ENCODE data around the gene SLC39A11. TPM values are rescaled to one million over a fixed set of nuclear protein-coding genes. Genes with fewer than 3 reads are reported as not detected.

SLC39A11 gene
- total RNA-seq, 1 experiment from 2014 or later, result 15.8 TPM

DNA sequence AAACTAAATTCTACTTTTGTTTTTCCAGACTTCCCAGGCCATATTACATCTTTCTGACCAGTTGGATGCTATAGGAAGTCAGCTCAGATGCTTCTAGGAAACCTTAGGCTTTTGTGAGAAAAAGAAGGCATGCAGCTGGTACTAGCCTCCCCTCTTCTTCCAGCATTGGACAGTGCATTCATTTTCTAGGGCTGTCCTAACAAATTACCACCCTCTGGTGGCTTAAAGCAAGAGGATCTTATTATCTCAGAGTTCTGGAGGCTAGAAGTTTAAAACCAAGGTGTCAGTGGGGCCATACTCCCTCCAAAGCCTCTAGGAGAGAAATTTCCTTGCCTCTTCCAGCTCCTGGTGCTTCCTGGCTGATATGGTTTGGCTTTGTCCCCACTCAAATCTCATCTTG is 467.8 kb downstream of the SLC39A11 start:
- Mint-ChIP-seq H3K9me3 (ENCODE audit: unreplicated experiment) (no peaks in the 10 kb centered on the region), H3K4me3 (ENCODE audit: unreplicated experiment) (no peak overlapping the region), H3K36me3 (ENCODE audit: insufficient read depth, unreplicated experiment) (no peaks in the 10 kb centered on the region), H3K27me3 (ENCODE audit: insufficient read depth, unreplicated experiment) (no peaks in the 10 kb centered on the region), H3K27ac (ENCODE audit: low read depth, unreplicated experiment) (no peak overlapping the region), H3K4me1 (ENCODE audit: insufficient read depth, unreplicated experiment) (peaks cover 11% of the 10 kb centered on the region)
- BruUV-seq (replicated peaks), result no TSS peak
- TF ChIP-seq CTCF (IDR thresholded peaks at IDR 0.05; ENCODE audit: unreplicated experiment), result no peak
- POLR2A ChIA-PET, result interaction anchor here (1.0 to 1.2 kb wide), 2 partner anchors 10 to 66 kb away, joined by 3 to 6 read pairs; no protein-coding TSS in a partner anchor
- CTCF ChIA-PET, result interaction anchor here (0.9 kb wide), 1 partner anchor 65 kb away, joined by 3 read pairs; no protein-coding TSS in a partner anchor
- intact Hi-C loops (cut with micrococcal nuclease), result no loop called here
- DNase-seq (ENCODE audit: unreplicated experiment), result no peak

DNA sequence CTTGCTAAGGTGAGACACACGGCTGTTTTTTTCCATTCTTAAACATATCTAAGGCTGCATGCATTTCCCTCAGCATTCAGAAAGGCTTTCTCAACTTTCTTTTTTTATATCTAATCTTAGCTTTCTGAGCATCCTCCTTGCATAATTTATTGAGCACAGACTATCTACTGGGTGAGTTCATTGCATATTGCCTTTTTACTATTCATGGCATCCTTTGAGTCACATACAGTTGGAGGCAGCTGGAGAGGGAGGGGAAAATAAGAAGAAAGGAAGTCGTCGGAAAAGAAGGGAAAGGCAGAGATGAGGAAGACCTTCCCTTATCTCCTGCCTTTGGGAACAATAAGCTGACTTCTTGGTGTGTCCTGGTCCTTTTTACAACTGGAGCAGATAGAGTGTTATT is 468.3 kb downstream of the SLC39A11 start:
- no peak for TF ChIP-seq CTCF (IDR thresholded peaks at IDR 0.05; ENCODE audit: unreplicated experiment)
- BruUV-seq (replicated peaks), result no TSS peak
- ChIA-PET CTCF (interaction anchor here (0.9 kb wide), 1 partner anchor 65 kb away, joined by 3 read pairs; no protein-coding TSS in a partner anchor), POLR2A (interaction anchor here (0.7 to 1.2 kb wide), 4 partner anchors 10 to 66 kb away, joined by 3 to 6 read pairs (median 3); no protein-coding TSS in a partner anchor)
- H3K27me3 Mint-ChIP-seq (ENCODE audit: insufficient read depth, unreplicated experiment), result no peaks in the 10 kb centered on the region
- no peaks in the 10 kb centered on the region for H3K9me3 Mint-ChIP-seq (ENCODE audit: unreplicated experiment)
- H3K36me3 Mint-ChIP-seq (ENCODE audit: insufficient read depth, unreplicated experiment), result no peaks in the 10 kb centered on the region
- H3K27ac Mint-ChIP-seq (ENCODE audit: low read depth, unreplicated experiment), result no peak overlapping the region
- no peak overlapping the region for H3K4me3 Mint-ChIP-seq (ENCODE audit: unreplicated experiment)
- peaks cover 11% of the 10 kb centered on the region for H3K4me1 Mint-ChIP-seq (ENCODE audit: insufficient read depth, unreplicated experiment)
- no peak for DNase-seq (ENCODE audit: unreplicated experiment)
- intact Hi-C loops (cut with micrococcal nuclease), result no loop called here

DNA sequence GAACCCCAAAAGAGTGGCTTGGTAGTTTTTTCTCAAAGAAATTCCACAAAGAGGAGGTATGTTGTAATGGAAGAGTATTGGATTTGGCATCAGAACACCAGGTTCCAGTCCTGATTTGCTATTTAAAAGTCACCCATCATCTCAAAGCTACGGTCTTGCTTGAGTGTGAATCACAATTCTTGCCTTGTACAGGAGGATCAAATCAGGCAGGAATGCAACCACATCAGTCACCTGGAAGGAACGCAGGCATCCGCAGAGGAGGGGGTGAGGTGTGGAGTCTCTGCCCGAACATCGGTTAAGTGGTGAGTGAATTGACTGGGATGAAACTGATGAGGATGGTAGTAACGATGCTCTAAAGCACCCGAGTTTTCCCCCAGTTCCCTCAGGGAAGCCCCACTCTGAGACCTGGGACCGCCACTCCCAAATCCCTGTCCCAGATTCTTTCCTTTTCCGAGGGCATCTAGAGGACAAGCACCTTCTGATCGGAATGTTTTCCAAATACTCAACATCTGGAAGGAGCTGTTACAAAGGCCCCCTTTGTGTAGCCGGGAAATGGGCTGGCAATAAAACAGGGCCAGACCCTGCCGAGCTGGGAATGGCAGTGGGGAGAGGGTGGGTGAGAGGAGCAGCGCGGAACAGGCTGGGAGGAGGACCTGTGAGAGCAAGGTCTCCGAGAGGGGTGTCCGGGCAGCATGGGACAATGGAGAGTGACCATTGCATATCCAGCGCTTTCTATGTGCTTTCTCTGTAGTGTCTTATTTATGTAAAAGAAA is 469.6 kb downstream of the SLC39A11 start:
- CTCF ChIA-PET, result interaction anchor here (0.6 to 0.9 kb wide), 2 partner anchors 66 to 416 kb away, joined by 3 to 5 read pairs; no protein-coding TSS in a partner anchor
- Mint-ChIP-seq H3K4me1 (ENCODE audit: insufficient read depth, unreplicated experiment) (peaks cover 11% of the 10 kb centered on the region), H3K9me3 (ENCODE audit: unreplicated experiment) (no peaks in the 10 kb centered on the region), H3K27me3 (ENCODE audit: insufficient read depth, unreplicated experiment) (no peaks in the 10 kb centered on the region), H3K36me3 (ENCODE audit: insufficient read depth, unreplicated experiment) (no peaks in the 10 kb centered on the region), H3K4me3 (ENCODE audit: unreplicated experiment) (no peak overlapping the region), H3K27ac (ENCODE audit: low read depth, unreplicated experiment) (no peak overlapping the region)
- intact Hi-C loops (cut with micrococcal nuclease), result no loop called here
- TF ChIP-seq CTCF (IDR thresholded peaks at IDR 0.05; ENCODE audit: unreplicated experiment), result no peak
- peak; percentile 25 for DNase-seq (ENCODE audit: unreplicated experiment)
- POLR2A ChIA-PET, result interaction anchor here (0.9 to 1.6 kb wide), 4 partner anchors 11 to 61 kb away, joined by 3 to 9 read pairs (median 5); no protein-coding TSS in a partner anchor
- no TSS peak for BruUV-seq (replicated peaks)

- no peak overlapping the region for H3K4me3 Mint-ChIP-seq (ENCODE audit: unreplicated experiment)
- no peaks in the 10 kb centered on the region for H3K9me3 Mint-ChIP-seq (ENCODE audit: unreplicated experiment)
- H3K4me1 Mint-ChIP-seq (ENCODE audit: insufficient read depth, unreplicated experiment), result peaks cover 15% of the 10 kb centered on the region
- no peaks in the 10 kb centered on the region for H3K36me3 Mint-ChIP-seq (ENCODE audit: insufficient read depth, unreplicated experiment)
- no peak overlapping the region for H3K27ac Mint-ChIP-seq (ENCODE audit: low read depth, unreplicated experiment)
- DNase-seq (ENCODE audit: unreplicated experiment), result no peak
- BruUV-seq (replicated peaks), result no TSS peak
- intact Hi-C loops (cut with micrococcal nuclease), result no loop called here
- no peaks in the 10 kb centered on the region for H3K27me3 Mint-ChIP-seq (ENCODE audit: insufficient read depth, unreplicated experiment)
- no peak for TF ChIP-seq CTCF (IDR thresholded peaks at IDR 0.05; ENCODE audit: unreplicated experiment)
- ChIA-PET POLR2A (interaction anchor here (0.6 to 1.6 kb wide), 5 partner anchors 9 to 1927 kb away, joined by 3 to 4 read pairs (median 4); no protein-coding TSS in a partner anchor), CTCF (interaction anchor here (0.6 to 1.2 kb wide), 3 partner anchors 9 to 1192 kb away, joined by 3 to 5 read pairs (median 3); no protein-coding TSS in a partner anchor)
Observed at GRCh38 chr17:72619976-72620650, 472.4 kb downstream of the SLC39A11 start.
